CD4-positive, alpha-beta T cell treated with Interleukin-17A for 1 hour (primary cell): ENCODE data around the gene PRXL2C.
"Not testable (repeated sequence)": the region's sequence is repeated elsewhere in the genome, so short reads cannot be mapped to it uniquely, and the experiment has no call there.

ENCODE experiments used
- DNase-seq: peaks from one replicate; pipeline ENCODE4 v3.0.0-alpha.2; 2020

PRXL2C gene, protein sequence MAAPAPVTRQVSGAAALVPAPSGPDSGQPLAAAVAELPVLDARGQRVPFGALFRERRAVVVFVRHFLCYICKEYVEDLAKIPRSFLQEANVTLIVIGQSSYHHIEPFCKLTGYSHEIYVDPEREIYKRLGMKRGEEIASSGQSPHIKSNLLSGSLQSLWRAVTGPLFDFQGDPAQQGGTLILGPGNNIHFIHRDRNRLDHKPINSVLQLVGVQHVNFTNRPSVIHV

DNA sequence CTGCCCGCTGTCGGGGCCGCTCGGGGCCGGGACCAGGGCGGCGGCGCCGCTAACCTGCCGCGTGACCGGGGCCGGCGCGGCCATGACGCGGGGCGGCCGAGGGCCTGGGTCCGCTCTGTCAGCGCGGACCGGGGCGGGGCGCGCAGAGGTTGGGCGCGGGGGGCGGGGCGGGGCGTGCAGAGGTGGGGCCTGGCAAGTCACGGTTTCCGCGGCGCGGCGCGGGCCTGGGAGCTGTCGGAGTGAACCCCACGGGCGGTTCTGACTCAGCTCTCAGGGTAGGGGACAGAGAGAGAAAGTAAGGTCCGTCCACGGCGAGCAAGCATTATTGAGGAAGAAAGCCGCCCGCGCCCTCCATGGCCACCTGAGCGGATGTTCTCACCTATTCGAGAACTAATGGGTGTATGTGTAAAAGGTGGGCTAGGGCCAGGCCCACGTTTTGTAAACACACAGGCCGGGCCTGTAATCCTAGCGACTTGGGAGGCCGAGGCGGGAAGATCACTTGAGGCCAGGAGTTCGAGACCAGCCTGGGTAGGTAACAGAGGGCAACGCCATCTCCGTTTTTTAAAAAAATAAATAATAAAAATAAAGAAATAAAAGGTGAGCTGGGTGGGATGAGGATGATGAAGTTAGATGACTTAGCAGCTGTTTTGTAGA is at the start of gene PRXL2C:
PRXL2C (minus strand) TSS at position 120 of the 654 bp plus-strand sequence; CDS start at position 84, 36 bp downstream.
- peak; percentile 86 for DNase-seq

DNA sequence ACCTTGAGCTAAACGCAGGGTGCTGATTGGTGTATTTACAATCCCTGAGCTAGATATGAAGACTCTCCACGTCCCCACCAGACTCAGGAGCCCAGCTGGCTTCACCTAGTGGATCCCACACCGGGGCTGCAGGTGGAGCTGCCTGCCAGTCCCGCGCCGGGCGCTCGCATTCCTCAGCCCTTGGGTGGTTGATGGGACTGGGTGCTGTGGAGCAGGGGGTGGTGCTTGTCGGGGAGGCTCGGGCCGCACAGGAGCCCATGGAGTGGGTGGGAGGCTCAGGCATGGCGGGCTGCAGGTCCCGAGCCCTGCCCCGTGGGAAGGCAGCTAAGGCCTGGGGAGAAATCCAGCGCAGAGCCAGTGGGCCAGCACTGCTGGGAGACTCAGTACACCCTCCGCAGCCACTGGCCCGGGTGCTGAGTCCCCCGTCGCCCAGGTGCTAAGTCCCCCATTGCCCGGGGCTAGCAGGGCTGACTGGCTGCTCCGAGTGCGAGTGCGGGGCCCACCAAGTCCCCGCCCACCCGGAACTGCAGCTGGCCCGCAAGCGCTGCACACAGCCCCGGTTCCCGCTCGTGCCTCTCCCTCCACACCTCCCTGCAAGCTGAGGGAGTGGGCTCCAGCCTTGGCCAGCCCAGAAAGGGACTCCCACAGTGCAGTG is 45.7 kb upstream of the PRXL2C start:
- not testable (repeated sequence) for DNase-seq

DNA sequence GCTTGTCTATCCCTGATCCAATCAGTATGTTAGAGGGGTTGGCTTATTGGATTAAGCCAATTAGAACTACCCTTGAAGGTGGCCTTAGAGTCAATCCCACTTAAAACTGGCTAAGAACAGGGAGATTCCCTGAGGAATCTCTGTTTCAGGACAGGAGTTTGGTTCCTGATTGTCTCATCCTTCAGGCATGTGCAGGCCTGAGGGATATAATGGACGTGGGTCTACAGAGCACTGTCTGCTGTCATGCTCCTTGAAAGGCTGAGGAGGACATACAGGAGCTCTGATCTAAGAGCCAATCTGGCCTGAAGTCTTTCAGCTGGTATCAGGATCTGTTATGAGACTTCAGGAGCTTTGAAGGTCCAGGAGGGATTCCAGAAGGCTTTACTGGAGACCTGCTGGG is 36.2 kb upstream of the PRXL2C start:
- DNase-seq: no peak

DNA sequence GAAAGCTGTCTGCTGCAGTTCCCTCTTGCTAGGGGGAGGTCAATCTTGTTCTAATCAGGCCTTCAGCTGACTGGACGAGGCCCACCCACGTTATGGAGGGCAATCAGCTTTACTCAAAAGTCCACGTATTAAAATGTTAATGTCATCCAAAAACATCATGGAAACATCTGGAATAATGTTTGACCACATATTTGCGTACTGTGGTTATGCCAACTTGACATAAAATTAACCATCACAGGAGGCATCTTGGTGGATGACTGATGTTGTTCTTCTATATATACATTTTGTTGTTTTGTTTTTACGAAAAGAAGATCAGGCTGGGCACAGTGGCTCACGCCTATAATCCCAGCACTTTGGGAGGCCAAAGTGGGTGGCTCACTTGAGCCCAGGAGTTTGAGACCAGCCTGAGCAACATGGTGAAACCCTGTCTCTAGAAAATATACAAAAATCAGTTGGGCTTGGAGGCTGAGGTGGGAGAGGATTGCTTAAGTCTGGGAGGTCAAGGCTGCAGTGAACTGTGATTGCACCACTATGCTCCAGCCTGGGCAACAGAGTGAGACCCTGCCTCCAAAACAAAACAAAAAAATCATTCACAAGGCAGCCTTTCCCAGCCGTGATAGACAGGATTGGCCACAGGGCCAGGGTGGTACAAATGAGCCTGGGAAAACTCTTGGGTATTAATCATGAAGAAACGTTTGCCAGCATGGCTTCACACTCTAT is 33.8 kb upstream of the PRXL2C start:
- DNase-seq: no peak

DNA sequence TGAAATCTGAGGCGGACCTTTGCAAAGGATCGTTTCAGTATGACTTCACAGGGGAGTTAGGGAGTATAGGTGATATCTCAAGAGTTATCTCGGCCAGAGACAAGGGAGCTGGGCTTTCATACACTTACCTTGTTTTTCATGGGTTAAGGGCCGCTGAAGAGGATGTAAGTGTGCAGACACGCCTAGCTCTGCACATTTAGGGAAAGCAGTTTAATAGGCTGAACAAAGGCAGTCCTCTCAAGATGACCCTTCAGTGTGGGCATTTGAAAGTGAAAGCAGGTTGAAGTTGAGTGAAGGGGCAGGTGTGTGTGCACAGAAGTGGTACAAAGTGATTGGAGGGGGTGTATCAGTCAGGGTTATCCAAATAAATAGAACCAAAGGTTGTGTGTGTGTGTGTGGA is 33.1 kb upstream of the PRXL2C start:
- no peak for DNase-seq

DNA sequence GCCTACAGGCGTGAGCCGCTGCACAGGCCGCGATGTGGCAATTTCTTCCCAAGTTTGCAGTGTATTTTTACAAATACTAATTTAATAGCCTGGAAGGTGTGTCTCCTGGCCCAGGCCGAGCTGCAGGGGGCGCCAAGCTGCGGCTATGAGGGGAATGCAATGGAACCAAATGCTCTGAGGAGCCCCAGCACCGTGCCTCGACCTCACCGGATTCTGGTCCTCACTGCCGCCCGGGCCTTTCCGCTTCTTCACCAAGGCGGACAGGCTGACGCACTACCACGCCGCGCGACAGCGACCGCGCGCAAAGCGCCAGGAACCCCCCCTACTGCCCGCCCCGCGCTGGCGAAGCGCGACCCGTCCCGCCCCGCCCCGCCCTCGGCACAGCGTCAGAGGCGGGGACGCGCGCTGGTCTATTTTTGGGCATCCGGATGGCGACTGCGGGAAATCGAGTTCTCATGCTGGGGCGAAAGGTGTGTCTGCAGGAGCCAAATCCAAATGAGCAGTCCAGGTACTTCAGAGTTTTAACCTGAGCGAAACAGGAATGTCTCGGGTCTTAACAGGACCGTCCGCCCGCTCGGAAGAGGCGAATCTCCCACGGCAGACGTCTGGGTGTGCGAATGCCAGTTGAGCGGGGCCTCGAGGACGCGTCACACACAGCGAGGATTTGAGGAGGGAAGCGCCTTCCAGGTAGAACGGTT is 31.7 kb upstream of the PRXL2C start:
- peak; percentile 82 for DNase-seq

DNA sequence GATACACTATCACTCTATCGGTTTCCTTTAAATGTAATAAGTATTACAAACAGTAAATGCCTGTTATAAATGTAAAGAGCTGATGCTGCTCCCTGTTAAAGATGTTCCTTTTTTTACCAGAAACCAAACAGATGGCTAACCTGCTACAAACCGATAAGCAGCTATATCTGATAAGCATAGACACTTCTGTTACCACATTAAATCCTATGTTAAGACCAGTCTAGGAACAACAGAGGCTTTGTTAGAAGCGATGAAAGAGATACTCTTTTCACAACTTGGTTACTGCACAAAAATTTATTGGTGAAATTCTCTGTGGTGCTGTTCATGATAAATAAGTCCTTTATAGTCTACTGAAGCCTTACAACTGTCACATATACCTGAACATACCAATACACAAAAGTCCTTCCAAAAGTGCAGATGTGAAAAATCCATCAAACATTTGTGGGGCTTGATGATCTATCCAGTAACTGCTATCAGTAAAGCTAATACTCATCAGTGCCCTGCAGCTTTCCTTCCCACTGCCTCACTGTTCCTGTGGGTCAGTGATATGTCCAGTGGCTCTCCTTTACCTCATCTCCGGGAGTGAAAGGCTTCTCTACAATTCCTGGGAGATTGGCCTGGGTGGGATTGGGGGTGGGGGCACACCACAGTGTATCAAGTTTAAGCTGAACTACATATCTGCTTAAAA is 25.8 kb upstream of the PRXL2C start:
- no peak for DNase-seq

DNA sequence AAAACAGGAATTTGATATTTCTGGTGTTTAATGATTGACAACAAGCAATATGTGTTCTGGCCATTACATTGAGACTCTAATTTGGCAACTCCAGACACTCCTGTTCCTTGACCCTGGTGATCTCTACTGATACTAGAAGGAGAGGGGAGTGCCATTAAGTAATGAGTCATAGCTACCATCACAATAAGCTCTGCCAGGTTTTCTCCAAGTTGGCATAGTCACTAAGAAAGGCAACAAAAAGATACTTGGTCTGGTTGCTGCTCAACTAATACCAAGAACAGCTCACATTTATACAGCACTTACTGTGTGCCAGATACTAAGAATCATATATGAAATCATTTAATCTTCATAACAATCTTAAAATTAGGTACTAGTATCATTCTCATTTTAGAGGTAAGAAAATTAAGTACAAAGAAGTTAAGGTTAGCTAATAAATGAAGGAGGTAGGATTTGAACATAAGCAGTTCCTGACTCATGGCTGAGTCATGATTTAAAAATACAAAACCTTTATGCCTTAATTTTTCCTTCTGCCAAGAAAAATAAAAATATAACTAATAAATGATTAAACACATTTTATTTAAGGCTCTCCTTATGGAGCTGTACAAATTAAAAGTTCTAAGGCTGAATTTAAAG is 19.9 kb upstream of the PRXL2C start:
- no peak for DNase-seq

DNA sequence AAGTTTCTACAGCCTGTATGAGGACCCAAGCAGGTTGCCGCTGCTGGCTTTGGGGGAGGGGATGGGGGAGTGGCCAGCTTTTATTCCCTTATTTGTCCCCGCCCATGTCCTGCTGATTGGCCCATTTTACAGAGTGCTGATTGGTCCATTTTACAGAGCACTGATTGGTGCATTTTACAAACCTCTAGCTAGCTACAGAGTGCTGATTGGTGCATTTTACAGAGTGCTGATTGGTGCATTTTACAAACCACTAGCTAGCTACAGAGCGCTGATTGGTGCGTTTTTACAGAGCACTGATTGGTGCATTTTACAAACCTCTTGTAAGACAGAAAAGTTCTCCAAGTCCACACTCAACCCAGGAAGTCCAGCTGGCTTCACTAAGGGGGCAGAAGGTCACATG is 18.7 kb upstream of the PRXL2C start:
- DNase-seq: not testable (repeated sequence)

DNA sequence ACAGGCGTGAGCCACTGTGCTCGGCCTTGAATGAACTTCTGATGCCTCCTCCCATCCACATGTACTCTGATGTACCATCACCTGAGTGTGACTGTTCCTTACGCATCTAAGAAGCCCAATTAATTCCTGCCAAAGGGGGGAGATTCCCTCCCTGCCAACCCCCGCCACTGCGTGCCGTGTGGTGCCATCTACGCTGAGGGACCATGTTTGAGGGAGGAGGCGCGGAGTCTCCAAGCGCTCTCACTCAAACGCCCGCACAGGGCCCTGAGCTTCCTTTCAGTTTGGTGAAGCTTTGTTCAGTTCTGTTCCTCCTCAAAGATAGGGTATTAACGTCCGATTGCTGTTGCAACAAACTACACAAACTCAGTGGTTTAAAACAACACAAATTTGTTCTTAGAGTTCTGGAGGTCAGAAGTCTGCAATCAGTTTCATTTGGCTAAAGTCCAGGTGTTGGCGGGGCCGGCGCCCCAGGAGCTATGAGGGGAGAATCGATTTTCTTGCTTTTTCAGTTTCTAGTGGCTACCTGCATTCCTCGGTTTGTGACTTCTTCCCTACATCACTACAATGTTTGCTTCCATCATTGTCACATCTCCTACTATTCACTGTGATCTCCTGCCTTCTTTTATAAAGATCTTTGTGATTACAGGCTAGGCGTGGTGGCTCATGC is 13.9 kb upstream of the PRXL2C start:
- no peak for DNase-seq

DNA sequence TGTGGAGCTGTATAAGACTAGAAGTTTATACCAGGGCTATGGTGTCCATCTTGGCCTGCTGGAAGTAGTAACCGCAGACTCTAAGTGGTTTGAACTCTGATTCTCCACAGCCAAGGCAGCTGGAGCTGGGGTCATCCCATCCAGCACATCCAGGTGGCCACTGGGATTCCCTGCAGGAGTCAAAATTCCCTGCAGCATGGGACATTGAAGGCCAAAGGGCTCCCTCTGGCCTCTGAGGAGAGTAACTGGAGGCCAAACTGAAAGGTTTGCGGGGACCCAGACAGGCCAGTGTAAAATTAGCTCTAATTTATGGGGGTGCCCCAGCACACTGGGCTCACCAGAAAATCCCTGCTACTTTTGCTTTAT is 12.2 kb upstream of the PRXL2C start:
- no peak for DNase-seq

DNA sequence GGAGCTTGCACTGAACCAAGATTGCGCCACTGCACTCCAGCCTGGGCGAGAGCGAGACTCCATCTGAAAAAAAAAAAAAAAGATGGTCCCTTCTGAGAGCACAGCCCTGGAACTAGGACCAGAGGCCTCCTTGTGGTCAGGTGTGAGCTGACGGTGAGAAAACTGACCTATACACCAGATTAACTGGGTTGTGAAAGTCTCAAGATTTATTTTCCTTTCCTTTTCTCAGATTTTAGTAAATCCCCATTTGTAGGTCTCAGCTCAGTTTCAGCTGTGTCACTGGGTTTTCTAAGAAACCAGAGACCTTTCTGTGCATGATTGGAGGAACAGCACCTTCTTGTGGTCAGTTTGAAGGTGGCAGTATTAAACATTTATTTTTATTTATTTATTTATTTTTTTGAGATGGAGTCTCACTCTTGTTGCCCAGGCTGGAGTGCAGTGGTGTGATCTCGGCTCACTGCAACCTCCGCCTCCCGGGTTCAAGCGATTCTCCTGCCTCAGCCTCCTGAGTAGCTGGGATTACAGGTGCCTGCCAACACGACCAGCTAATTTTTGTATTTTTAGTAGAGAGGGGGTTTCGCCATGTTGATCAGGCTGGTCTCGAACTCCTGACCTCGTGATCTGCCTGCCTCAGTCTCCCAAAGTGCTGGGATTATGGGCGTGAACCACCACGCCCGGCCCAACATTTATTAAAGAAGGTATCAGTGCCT is 11.7 kb upstream of the PRXL2C start:
- peak; percentile 57 for DNase-seq

DNA sequence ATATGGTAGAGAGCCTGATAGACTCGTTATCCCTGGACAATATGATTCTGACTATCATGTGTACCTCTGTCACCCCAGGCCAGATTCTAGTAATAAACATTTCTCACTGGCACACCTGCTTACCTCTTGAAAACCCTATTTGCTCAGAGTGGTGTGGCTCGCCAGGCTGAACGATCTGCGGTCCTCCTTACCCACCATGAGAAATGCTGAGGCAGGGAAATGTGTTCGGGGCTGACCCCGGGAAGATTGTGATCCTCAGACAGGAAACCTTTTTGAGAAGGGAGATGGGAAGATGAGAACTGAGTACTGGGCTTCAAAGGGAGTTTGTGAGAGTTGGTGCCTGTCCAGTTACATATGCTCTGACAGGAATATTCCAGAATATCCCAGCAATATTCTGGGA is 10.7 kb upstream of the PRXL2C start:
- no peak for DNase-seq

DNA sequence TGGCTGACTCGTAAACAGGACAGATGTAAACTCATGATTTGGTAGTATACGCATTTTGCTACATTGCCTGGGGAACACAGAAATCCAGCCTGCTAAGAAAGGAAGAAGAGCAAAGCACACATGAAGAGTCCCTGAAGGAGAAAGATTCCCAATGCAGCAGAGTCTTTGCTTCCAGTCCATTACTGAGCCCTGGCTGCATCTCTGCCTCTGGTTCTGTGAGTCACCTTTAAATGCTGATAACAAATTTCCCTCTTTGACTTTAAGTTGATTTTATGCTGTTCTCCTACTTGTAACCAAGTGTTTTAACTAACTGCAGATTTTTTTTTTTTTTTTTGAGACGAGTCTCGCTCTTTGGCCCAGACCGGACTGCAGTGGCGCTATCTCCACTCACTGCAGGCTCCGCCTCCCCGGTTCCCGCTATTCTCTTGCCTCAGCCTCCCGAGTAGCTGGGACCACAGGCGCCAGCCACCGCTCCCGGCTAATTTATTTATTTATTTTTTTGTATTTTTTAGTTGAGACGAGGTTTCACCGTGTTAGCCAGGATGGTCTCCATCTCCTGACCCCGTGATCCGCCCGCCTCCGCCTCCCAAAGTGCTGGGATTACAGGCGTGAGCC is 8.5 kb upstream of the PRXL2C start:
- DNase-seq: no peak

DNA sequence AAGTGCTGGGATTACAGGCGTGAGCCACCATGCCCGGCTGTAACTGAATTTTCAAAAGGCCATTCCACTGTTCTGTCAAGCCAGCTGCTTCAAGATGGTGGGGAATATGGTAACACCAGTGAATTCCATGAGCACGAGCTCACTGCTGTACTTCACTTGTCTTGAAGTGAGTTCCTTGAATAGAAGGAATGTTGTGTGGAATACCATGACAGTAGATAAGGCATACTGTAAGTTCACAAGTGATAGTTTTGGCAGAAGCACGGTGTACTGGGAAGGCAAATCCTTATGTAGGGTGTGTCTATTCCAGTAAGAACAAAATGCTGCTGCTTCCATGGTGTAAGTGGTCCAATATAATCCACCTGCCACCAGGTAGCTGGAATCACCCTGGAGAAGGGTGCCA is 6.6 kb upstream of the PRXL2C start:
- DNase-seq: no peak

DNA sequence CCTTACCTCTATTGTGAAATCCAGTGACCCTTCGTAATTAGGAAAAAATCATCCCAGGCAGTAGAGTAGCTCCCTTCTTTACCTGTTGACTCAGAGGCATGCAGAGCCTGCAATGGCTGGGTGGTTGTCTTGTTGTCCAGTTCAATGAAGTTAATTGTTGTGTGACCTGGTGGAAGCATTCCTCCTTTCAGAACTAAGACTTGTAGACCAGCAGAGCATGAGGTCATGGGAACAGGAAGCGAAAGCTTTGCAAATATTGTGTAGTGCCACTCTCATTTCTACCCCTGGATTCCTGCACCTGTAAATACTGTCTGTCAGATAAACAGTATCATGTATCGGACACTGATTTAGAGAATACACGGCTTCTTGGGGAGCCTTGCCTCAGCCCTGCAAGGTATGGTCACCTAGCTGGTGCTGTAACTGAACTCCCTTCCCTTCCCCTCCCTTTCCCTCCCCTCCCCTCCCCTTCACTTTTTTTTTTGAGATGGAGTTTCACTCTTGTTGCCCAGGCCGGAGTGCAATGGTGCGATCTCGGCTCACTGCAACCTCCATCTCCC is 5.7 kb upstream of the PRXL2C start:
- DNase-seq: no peak

DNA sequence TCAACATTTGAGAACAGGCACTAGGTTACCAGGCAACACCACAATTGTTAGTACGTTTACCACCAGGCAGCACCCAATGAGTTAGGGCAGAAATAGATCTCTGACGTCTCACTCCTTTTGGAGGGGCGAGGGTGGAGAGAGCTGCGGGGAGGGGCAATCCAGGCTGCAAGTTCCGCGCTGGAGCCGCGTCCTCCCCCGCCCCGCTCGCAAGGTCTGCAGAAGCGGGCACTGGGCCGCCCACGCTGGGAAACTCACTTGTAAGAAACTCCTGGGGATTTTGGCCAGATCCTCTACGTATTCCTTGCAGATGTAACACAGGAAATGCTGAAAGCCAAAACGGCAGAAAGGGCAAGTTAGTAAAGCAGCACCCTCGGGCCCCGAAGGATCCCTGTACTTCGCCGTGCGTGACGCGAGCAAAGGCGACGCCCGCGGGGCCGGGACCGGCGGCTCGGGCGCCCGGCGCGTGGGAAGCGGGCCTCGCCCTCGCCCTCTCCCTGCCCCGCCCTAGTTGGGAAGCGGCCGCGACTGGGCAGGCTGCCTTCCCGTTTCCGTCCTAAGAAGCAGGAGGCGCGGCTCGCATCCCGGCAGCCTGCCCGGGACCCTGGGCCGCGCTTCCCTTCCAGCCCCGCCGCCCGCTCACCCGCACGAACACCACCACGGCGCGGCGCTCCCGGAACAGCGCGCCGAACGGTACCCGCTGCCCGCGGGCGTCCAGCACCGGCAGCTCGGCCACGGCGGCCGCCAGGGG is 493 bp downstream of the PRXL2C start:
- DNase-seq: peak; percentile 91

DNA sequence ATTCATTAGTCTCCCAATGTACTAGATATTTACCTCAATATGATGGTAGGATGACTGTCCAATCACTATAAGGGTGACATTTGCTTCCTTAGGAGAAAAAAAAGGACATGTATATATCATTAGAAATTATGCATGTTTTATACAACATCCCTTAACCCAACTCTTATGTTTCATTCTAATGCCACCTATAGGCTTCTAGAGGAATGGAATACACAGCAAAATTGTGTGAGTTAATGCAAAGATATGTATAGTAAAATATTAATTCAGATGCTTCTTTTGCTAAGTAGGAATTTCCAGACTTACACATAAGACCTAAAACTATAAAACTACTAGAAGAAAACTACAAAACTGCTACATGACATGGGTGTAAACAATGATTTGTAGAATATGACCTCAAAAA is 3.5 kb downstream of the PRXL2C start:
- DNase-seq: peak; percentile 43
